HCT116 (cell line): ENCODE data around the gene BMPER. TPM values are rescaled to one million over a fixed set of nuclear protein-coding genes. Genes with fewer than 3 reads are reported as not detected.

ENCODE experiments used
- ATAC-seq: fragments of 200-7000 bp; cut with Tn5 transposase; 2 replicates; pipeline ENCODE4 v1.9.1; 2020; ENCODE audit warnings: mild to moderate bottlenecking, moderate library complexity
- BruUV-seq: library from RNA; stranded (reverse); fragments of 400-500 nt; replicated peaks from 2 replicates; lab custom pipeline; 2021; lab: Mats Ljungman, UMichigan
- CTCF ChIA-PET: fragments of 300-600 bp; sonication (Branson Sonifier 250); formaldehyde crosslinking; loops from one replicate; lab custom pipeline; 2021; ENCODE audit warnings: antibody characterized with exemption; lab: Charles Lee
- POLR2A ChIA-PET: fragments of 300-600, 350-600 bp; sonication (Branson Sonifier 250); formaldehyde crosslinking; loops from one replicate; lab custom pipeline; 2021; ENCODE audit warnings: antibody characterized with exemption; lab: Charles Lee
- RAD21 ChIA-PET, 2 experiments: fragments of 300-600 bp; sonication (Branson Sonifier 250); formaldehyde crosslinking; loops; one replicate each; lab custom pipeline; 2023; ENCODE audit warnings: low total read pairs in 2 of 2; ENCODE audit not compliant: uncharacterized antibody in 2 of 2, unreplicated experiment in 2 of 2, low non-redundant PET in 1 of 2; lab: Charles Lee
- DNase-seq: peaks from one replicate; pipeline ENCODE4 v3.0.0-alpha.2; 2010; ENCODE audit warnings: low read depth, low spot score
- H2AFZ ChIP-seq: fragments of 200-600 bp; shearing (Covaris generic), sonication (generic); 2 replicates; pipeline ENCODE4 v1.6.1; 2017; ENCODE audit warnings: low read depth, mixed run types, mixed read lengths, antibody characterized with exemption, low read length; ENCODE audit not compliant: poor library complexity, severe bottlenecking
- H3K27ac ChIP-seq: 2 replicates; pipeline ENCODE4 v1.5.1; 2012; ENCODE audit warnings: low read depth, low read length
- H3K27me3 ChIP-seq: fragments of 200-600 bp; sonication (generic); 2 replicates; pipeline ENCODE4 v1.6.1; 2016; ENCODE audit warnings: mixed run types, low read length, mixed read lengths; ENCODE audit not compliant: insufficient read depth
- H3K36me3 ChIP-seq, 2 experiments: fragments of 200-500 bp in 1 of 2; fragments of 200-600 bp in 1 of 2; sonication (Bioruptor generic) in 1 of 2; sonication (generic) in 1 of 2; 2 replicates each; pipeline versions ENCODE4 v1.5.1 to v1.6.1; 2014 to 2016; ENCODE audit warnings: low read length in 2 of 2, inconsistent platforms in 1 of 2, mixed read lengths in 1 of 2, mixed run types in 1 of 2; ENCODE audit not compliant: insufficient read depth in 2 of 2, control insufficient read depth in 1 of 2
- H3K4me1 ChIP-seq, 2 experiments: fragments of 200-600 bp in 1 of 2; sonication (generic) in 1 of 2; 2 replicates each; pipeline versions ENCODE4 v1.5.1 to v1.6.1; 2012 to 2017; ENCODE audit warnings: low read length in 2 of 2, inconsistent platforms in 1 of 2, mild to moderate bottlenecking in 1 of 2, mixed read lengths in 1 of 2, mixed run types in 1 of 2, moderate library complexity in 1 of 2; ENCODE audit not compliant: insufficient read depth in 2 of 2, control insufficient read depth in 1 of 2
- H3K4me2 ChIP-seq: fragments of 200-600 bp; sonication (generic); 2 replicates; pipeline ENCODE4 v1.6.1; 2017; ENCODE audit warnings: mixed run types, low read length, mixed read lengths
- H3K4me3 ChIP-seq, 2 experiments: fragments of 200-600 bp in 1 of 2; sonication (generic) in 1 of 2; replicated peaks in 1 of 2; 2 replicates each; pipeline ENCODE4 v1.5.1; 2011 to 2016; ENCODE audit warnings: low read length in 2 of 2, control low read depth in 1 of 2, low read depth in 1 of 2, mild to moderate bottlenecking in 1 of 2, mixed read lengths in 1 of 2, mixed run types in 1 of 2
- H3K79me2 ChIP-seq: fragments of 200-600 bp; sonication (generic); 2 replicates; pipeline ENCODE4 v1.6.1; 2017; ENCODE audit warnings: mild to moderate bottlenecking, mixed run types, low read length, moderate library complexity, mixed read lengths; ENCODE audit not compliant: insufficient read depth
- H3K9ac ChIP-seq: fragments of 200-600 bp; sonication (generic); 2 replicates; pipeline ENCODE4 v1.6.1; 2016; ENCODE audit warnings: low read length, mixed read lengths
- H3K9me2 ChIP-seq: fragments of 200-600 bp; sonication (generic), shearing (Covaris generic); 2 replicates; pipeline ENCODE4 v1.6.1; 2017; ENCODE audit warnings: mixed run types, mild to moderate bottlenecking, moderate library complexity; ENCODE audit not compliant: insufficient read depth
- H3K9me3 ChIP-seq, 2 experiments: fragments of 200-500 bp in 1 of 2; fragments of 200-600 bp in 1 of 2; sonication (Bioruptor generic) in 1 of 2; sonication (generic) in 1 of 2; 2 replicates each; pipeline ENCODE4 v1.6.1; 2014 to 2017; ENCODE audit warnings: low read length in 2 of 2, mixed read lengths in 2 of 2, inconsistent platforms in 1 of 2, low read depth in 1 of 2, mild to moderate bottlenecking in 1 of 2, mixed run types in 1 of 2, moderate library complexity in 1 of 2; ENCODE audit not compliant: control insufficient read depth in 1 of 2, insufficient read depth in 1 of 2
- H4K20me1 ChIP-seq: fragments of 200-600 bp; sonication (generic), shearing (Covaris generic); 2 replicates; pipeline ENCODE4 v1.6.1; 2017; ENCODE audit warnings: mixed run types, mild to moderate bottlenecking, moderate library complexity; ENCODE audit not compliant: insufficient read depth
- EGR1 ChIP-seq: IDR thresholded peaks from 2 replicates; pipeline ENCODE4 v1.6.1; 2012; ENCODE audit warnings: low read depth
- ELF1 ChIP-seq: IDR thresholded peaks from 2 replicates; pipeline ENCODE4 v1.6.1; 2012; ENCODE audit warnings: low read depth, borderline replicate concordance
- EZH2phosphoT487 ChIP-seq: fragments of 200-600 bp; IDR thresholded peaks from 2 replicates; pipeline ENCODE4 v1.6.1; 2018; ENCODE audit warnings: antibody characterized with exemption, borderline replicate concordance
- MAX ChIP-seq: IDR thresholded peaks from 2 replicates; pipeline ENCODE4 v1.6.1; 2012
- POLR2A ChIP-seq: IDR thresholded peaks from 2 replicates; pipeline ENCODE4 v1.7.0; 2011; ENCODE audit warnings: borderline replicate concordance; ENCODE audit not compliant: insufficient read depth, insufficient read length; ENCODE audit errors: extremely low read depth
- RAD21 ChIP-seq: IDR thresholded peaks from 2 replicates; pipeline ENCODE4 v1.6.1; 2012; ENCODE audit warnings: low read depth, mild to moderate bottlenecking
- REST ChIP-seq: IDR thresholded peaks from 2 replicates; pipeline ENCODE4 v1.6.1; 2012; ENCODE audit warnings: low read depth
- SIN3A ChIP-seq: IDR thresholded peaks from 2 replicates; pipeline ENCODE4 v1.6.1; 2012; ENCODE audit warnings: low read depth
- SRF ChIP-seq: IDR thresholded peaks from 2 replicates; pipeline ENCODE4 v1.6.1; 2012; ENCODE audit warnings: low read depth
- ZBTB33 ChIP-seq: IDR thresholded peaks from 2 replicates; pipeline ENCODE4 v1.6.1; 2011; ENCODE audit warnings: mild to moderate bottlenecking, low read length, moderate library complexity; ENCODE audit not compliant: insufficient replicate concordance; ENCODE audit errors: extremely low read depth
- ZFX ChIP-seq: fragments of 450-650 bp; IDR thresholded peaks from 2 replicates; pipeline ENCODE4 v1.6.1; 2017
- intact Hi-C: fragments of 100-400 bp; cut with micrococcal nuclease; formaldehyde crosslinking; loops from 2 replicates; pipeline ENCODE4 v1.10.0; 2022
- total RNA-seq: library from RNA; stranded (reverse); gene quantifications from one replicate; pipeline ENCODE4 v1.2.1, GENCODE V29; 2021; ENCODE audit not compliant: unreplicated experiment

BMPER gene
- total RNA-seq, 1 experiment from 2014 or later = not detected

DNA sequence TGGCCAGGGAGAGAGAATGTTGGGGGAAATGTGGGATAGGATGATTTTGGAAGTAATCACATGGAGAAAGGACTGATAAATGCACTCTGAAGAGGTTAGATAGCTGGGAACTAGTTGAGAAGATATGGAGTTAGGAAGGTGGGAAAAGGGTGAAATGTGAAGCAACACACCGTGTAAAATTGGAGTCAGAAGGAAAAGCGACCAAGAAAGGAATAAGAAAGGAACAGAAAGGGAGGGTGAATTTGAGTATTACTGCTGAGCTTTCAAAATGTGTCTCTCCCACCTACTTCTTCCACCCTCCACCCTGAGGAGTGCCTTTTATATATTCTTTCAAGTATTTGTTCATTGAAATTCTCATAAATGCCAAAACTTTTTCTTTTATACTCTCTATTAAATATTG, 171.8 kb downstream of the BMPER start:
- no peaks in the 10 kb centered on the region for H3K9me3 ChIP-seq
- H3K27ac ChIP-seq = no peak overlapping the region
- TF ChIP-seq REST (no peak), RAD21 (no peak), EGR1 (no peak), ZFX (no peak), EZH2phosphoT487 (no peak), ELF1 (no peak)
- H3K4me3 ChIP-seq = no peak overlapping the region
- H3K4me2 ChIP-seq = no peak overlapping the region
- intact Hi-C loops = no loop called here
- H3K79me2 ChIP-seq = no peaks in the 10 kb centered on the region
- no peak for ATAC-seq
- no peaks in the 10 kb centered on the region for H4K20me1 ChIP-seq
- H2AFZ ChIP-seq = no peak overlapping the region
- RAD21 ChIA-PET = no interaction called here
- H3K27me3 ChIP-seq = no peaks in the 10 kb centered on the region
- no peaks in the 10 kb centered on the region for H3K9me2 ChIP-seq
- H3K4me1 ChIP-seq = no peaks in the 10 kb centered on the region
- CTCF ChIA-PET = no interaction called here
- H3K9ac ChIP-seq = no peak overlapping the region
- DNase-seq = no peak
- POLR2A ChIA-PET = no interaction called here
- no peaks in the 10 kb centered on the region for H3K36me3 ChIP-seq
- no TSS peak for BruUV-seq

GRCh38 chr7:34078864-34079263, 173.5 kb downstream of the BMPER start:
- H3K4me2 ChIP-seq = no peak overlapping the region
- no peak overlapping the region for H3K4me3 ChIP-seq
- TF ChIP-seq REST (no peak), MAX (no peak), ZBTB33 (no peak), SIN3A (no peak), POLR2A (no peak), SRF (no peak)
- no peak for ATAC-seq
- H3K27ac ChIP-seq = no peak overlapping the region
- CTCF ChIA-PET = no interaction called here
- POLR2A ChIA-PET = no interaction called here
- H3K9me2 ChIP-seq = no peaks in the 10 kb centered on the region
- no peak for DNase-seq
- no peaks in the 10 kb centered on the region for H3K79me2 ChIP-seq
- BruUV-seq = no TSS peak
- RAD21 ChIA-PET = no interaction called here
- no peaks in the 10 kb centered on the region for H3K27me3 ChIP-seq
- no peaks in the 10 kb centered on the region for H4K20me1 ChIP-seq
- intact Hi-C loops = no loop called here
- H3K4me1 ChIP-seq = no peaks in the 10 kb centered on the region
- H2AFZ ChIP-seq = no peak overlapping the region
- no peaks in the 10 kb centered on the region for H3K36me3 ChIP-seq
- no peaks in the 10 kb centered on the region for H3K9me3 ChIP-seq
- H3K9ac ChIP-seq = no peak overlapping the region
